ENCODE measurements around the gene DCBLD1. TPM values are rescaled to one million over a fixed set of nuclear protein-coding genes. Genes with fewer than 3 reads are reported as not detected.

Gene DCBLD1
- total and polyA plus RNA-seq, 9 of the 15 experiments (the other 6 are each of a cell fraction or from before 2014, with no cell fraction given): 0.80 to 8.5 (median 6.8) TPM

GRCh38 chr6:117557951-117558350 is 75.5 kb downstream of the DCBLD1 start:
- in situ Hi-C loops (cut with MboI): loop anchor here (10.0 kb wide), 1 partner anchor 103 kb away; no protein-coding TSS in a partner anchor
- no peak for TF ChIP-seq TAF9B (IDR thresholded peaks at IDR 0.05; ENCODE audit: partially characterized antibody)
- no peak for TF ChIP-seq REST (IDR thresholded peaks at IDR 0.05; ENCODE audit: borderline replicate concordance)
- no peak for TF ChIP-seq REST (CRISPR knock-in tag; IDR thresholded peaks at IDR 0.05; ENCODE audit: low read depth)
- no peak for TF ChIP-seq ZNF133 (CRISPR knock-in tag; IDR thresholded peaks at IDR 0.05)
- no peak for TF ChIP-seq RAD21 (CRISPR knock-in tag; conservative IDR thresholded peaks at IDR 0.05 in 1 of 2, IDR thresholded peaks at IDR 0.05 in 1 of 2)
- no peak for TF ChIP-seq NR0B1 (IDR thresholded peaks at IDR 0.05; ENCODE audit: partially characterized antibody)
- TF ChIP-seq ETV1 (tag; conservative IDR thresholded peaks at IDR 0.05; ENCODE audit: low read depth): no peak
- TF ChIP-seq ZNF436 (CRISPR knock-in tag; IDR thresholded peaks at IDR 0.05): no peak
- TF ChIP-seq ZBTB26 (CRISPR knock-in tag; IDR thresholded peaks at IDR 0.05): no peak
- TF ChIP-seq RBM25 (IDR thresholded peaks at IDR 0.05; ENCODE audit: low read depth, low read length, severe bottlenecking): no peak
- TF ChIP-seq ZFPM2 (CRISPR knock-in tag; IDR thresholded peaks at IDR 0.05): no peak

More at GRCh38 chr6:117557951-117558350, 75.5 kb downstream of the DCBLD1 start:
- H3K27ac ChIP-seq (ENCODE audit: extremely low read depth, low read depth, low read length): no peak overlapping the region
- peaks cover 0 to 6% of the 10 kb centered on the region in 2 experiments; a peak in 2 of 5 replicates for H3K4me1 ChIP-seq (replicated peaks in 1 of 2; ENCODE audit: control insufficient read depth in 2 of 2, insufficient read depth in 2 of 2, low read length in 2 of 2)
- CTCF ChIA-PET (ENCODE audit: low intra/inter-chr PET ratio): no interaction called here
- intact Hi-C loops (cut with micrococcal nuclease): loop anchor here (5.0 kb wide), 1 partner anchor 211 kb away; no protein-coding TSS in a partner anchor
- H2AFZ ChIP-seq (ENCODE audit: low read depth, low read length): no peak overlapping the region
- H3K79me2 ChIP-seq (ENCODE audit: control insufficient read depth, insufficient read depth, low read length): no peaks in the 10 kb centered on the region
- no peak overlapping the region for H3K4me2 ChIP-seq (ENCODE audit: insufficient read depth, low read length)
- no peak for ATAC-seq
- 84% methylated on average over 3 of the region's 3 CpGs for WGBS (ENCODE audit: insufficient coverage, low coverage, missing lambda C conversion rate)
- FAIRE-seq: no peak
- no peak overlapping the region for H3K9ac ChIP-seq (ENCODE audit: insufficient read depth in 1 of 2, low read depth in 2 of 2, low read length in 2 of 2)
- peaks cover 21% of the 10 kb centered on the region; the same call in 2 of the 3 replicates for H3K36me3 ChIP-seq (ENCODE audit: control insufficient read depth, insufficient read depth, low read length)
- DNase-seq (ENCODE audit: extremely low read depth in 1 of 4, low spot score in 3 of 4): no peak
- H3K9me1 ChIP-seq (ENCODE audit: control insufficient read depth, insufficient read depth, low read length): no peaks in the 10 kb centered on the region
- no peak overlapping the region for H3K4me3 ChIP-seq
- H3K27me3 ChIP-seq (ENCODE audit: control insufficient read depth in 2 of 2, insufficient read depth in 2 of 2, low read length in 2 of 2): no peaks in the 10 kb centered on the region
- BruUV-seq (replicated peaks): no TSS peak
- H4K20me1 ChIP-seq (replicated peaks; ENCODE audit: control insufficient read depth, insufficient read depth, low read length): no peaks in the 10 kb centered on the region
- POLR2A ChIA-PET: interaction anchor here (0.6 to 2.0 kb wide), 2 partner anchors 9 to 892 kb away, joined by 3 to 8 read pairs; no protein-coding TSS in a partner anchor
- no peaks in the 10 kb centered on the region for H3K9me3 ChIP-seq (replicated peaks; ENCODE audit: control insufficient read depth, insufficient read depth, low read depth, low read length)
